NOMO-1 treated with DMSO at 0.1 percent for 48 hours (cell line): ENCODE results near the gene ADAMTS15.

ENCODE experiments used
- DNase-seq: peaks from one replicate; lab custom pipeline; 2025; ENCODE audit not compliant: unreplicated experiment; lab: John Stamatoyannopoulos, UW

The ADAMTS15 gene

GRCh38 chr11:130418756-130419155, 29.7 kb upstream of the ADAMTS15 start:
- DNase-seq: no peak

DNA sequence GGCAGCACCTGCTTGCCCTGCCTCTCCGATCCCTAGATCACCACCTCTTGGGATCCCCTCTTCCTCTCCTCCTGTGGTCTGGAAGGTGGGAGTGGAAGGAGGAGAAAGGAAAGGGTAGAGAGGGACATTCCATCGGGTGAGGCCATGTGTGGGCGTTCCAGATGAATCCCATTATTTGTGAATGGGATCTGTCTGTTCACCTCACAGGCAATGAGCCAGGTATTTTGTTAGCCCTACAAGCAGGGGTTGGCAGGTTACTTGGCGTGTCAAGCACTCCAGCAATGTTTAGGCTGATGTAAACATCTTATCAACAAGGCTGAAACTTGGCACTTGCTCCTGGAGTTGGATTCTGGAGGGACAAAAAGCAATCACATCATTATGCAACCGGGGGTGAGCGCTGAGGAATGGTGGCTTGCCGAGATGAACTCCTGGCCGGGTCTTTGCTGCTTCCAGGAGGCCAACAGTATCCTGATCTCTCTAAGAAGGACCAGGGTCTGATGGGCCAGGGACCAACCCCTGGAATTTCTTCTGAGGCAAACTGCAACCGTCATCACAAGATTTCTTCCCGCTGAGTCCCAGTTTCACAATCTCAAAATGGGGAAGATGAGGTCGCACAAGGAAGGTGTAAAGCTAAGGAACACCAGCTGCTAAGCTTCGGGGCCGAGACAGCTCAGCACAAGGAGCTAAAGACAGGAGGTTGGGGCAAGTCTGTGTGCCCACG, 27.8 kb upstream of the ADAMTS15 start:
- peak; percentile 39 for DNase-seq

- DNase-seq: no peak
These were observed 27.3 kb upstream of the ADAMTS15 start for GRCh38 chr11:130421199-130421585.

- DNase-seq: no peak
These were observed 26.7 kb upstream of the ADAMTS15 start for GRCh38 chr11:130421697-130422096.

- DNase-seq: no peak
These were observed 26.0 kb upstream of the ADAMTS15 start for GRCh38 chr11:130422251-130422995.

DNA sequence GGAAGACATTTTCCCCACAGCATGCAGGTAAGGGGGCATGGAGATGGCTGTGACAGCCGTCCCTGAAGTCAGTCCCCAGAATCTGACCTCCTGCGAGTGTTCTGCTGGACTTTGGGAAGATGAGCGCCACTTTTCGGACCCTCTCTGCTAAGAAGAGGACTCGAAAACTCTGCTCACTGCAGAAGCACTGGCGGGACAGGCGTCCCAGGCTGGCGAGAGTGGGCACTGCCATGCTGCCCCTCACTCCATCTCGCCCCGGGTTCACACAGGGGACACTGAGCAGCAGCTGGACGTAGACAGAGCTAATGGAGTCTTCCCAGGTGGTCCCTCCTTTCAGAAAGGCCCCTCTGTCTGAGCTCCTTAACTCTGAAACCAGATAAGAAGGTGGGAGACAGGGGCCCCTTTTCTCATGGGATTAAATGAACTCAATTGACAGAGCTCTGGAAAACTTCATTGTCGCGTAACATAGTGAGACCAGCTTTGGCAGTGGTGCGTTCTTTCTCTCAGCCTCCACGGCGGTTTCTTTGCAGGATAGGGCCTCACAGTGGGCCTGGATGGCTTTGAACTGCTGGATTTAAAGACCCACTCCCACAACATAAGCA, 24.8 kb upstream of the ADAMTS15 start:
- DNase-seq: no peak

DNA sequence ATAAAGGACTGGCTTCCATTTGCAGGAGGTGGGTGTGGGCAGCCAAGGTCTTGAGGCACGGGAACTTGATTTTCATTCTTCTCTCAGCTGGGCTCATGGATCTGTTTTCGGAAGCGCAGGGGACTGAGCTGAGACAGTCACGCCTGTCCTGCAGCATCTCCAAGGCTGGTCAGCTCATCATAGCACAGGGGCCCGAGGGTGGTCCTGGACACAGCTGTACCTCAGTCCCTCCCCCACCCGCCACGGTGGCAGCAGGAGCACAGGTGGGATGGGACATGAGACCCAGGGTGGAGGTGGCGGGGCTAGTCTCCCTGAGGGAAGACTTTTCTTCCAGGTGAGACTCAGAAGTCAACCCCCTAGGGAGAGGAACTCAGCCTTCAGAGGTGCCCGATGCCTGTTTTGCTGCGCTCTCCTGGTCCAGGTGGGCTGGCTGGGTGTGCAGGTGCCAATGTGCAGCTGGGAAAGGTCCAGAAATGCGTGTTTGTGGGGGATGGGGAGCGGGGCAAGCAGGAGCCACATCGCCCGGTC, 23.8 kb upstream of the ADAMTS15 start:
- no peak for DNase-seq

GRCh38 chr11:130425156-130425555, 23.3 kb upstream of the ADAMTS15 start:
- DNase-seq: no peak

DNA sequence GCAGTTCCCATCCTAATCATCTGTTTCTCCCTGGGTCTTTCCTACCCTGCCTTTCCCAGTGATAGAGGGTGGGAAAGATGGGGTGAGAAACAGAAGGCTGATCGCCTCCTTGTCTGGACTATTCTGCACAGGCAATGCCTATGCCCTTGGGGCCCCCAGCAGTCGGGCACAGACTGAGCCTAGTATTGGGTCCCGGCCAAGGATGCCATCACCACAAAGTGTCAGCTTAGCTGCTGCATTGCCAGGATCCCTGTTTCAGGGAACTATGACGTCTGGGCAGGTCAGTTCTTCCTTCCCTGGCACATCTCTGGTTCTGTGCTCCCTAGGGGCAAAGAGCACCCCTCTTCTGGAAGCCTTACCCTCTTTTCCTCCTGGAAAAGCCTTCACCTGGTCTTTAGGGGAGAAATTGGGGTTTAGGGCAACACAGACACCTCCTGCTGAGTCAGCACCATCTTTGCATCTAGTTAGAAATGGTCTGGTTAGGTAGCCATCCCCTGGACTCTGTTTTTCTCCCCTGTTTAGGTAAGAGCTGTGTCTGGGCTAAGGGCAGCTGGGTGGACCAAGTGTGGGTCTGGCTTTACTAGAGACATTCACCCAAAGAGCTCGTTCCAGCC, 22.1 kb upstream of the ADAMTS15 start:
- no peak for DNase-seq

DNA sequence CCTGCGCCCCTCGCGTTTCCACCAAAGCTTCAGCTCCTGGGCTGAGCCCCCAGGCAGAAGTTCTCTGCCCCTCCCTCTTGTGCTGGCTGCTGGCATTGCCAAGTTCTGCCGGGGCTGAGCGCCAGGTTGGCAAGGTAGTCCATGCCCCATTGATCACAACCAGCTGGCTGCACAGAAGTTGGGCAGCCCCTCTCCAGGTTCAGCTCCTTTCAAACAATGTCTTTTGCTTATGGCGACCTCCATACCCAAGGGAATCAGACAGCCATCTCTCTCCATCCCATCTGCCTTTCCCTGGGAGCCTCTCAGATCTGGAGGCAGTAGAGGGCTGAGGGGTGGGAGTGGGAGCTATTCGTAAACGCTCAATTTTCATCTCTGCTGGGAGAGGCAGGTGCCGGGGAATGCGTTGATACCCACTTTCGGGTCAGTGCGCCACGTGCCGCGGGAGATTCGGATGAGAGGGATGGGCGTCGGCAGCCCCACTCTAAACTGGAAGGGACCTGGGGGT, 21.6 kb upstream of the ADAMTS15 start:
- DNase-seq: no peak

- peak; percentile 3 for DNase-seq
These were observed 20.7 kb upstream of the ADAMTS15 start for GRCh38 chr11:130427581-130428315.

GRCh38 chr11:130428316-130429119, 19.9 kb upstream of the ADAMTS15 start, which contains the start of gene ADAMTS8:
ADAMTS8 (minus strand) TSS chr11:130428609; CDS start chr11:130428286, 323 bp downstream.
- DNase-seq: no peak

GRCh38 chr11:130429120-130429681, 19.2 kb upstream of the ADAMTS15 start:
- no peak for DNase-seq

DNA sequence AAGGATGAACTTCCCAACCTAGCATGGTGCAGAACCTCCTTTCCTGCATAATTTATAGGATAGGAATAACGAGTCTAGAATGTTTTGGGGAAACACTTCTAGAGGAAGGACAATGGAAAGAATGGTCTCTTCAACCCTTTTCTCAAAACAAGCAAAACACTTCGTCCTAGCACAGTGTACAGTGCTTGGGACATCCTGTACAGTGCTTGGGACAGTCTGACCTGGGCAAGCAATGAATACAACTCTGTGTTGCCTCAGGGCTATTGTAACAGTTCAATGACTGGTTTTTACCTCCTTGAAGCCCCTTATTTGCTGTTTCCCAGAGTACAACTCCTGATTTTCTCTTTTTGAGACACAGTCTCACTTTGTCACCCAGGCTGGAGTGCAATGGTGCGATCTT, 18.5 kb upstream of the ADAMTS15 start:
- no peak for DNase-seq

- DNase-seq: peak; percentile 15
These were observed 17.1 kb upstream of the ADAMTS15 start for GRCh38 chr11:130431331-130431773.

DNA sequence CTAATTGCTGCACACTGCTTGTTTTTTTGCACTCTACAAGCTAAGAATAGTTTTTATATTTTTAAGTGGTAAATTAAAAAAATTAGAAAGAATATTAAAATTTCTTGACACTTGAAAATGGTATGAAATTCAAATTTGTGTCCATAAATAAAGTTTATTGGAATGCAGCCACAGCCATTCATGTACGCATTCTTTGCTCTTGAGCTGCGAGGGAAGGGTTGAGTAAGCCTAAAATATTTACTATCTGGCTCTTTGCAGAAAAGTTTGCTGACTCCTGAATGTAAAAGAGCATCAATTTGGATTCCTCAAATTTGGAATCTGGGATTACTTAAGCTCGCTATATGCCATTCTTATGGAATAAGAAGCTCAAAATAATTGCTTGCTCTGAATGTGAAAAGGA, 16.6 kb upstream of the ADAMTS15 start:
- no peak for DNase-seq

GRCh38 chr11:130433357-130433756, 15.1 kb upstream of the ADAMTS15 start:
- no peak for DNase-seq

DNA sequence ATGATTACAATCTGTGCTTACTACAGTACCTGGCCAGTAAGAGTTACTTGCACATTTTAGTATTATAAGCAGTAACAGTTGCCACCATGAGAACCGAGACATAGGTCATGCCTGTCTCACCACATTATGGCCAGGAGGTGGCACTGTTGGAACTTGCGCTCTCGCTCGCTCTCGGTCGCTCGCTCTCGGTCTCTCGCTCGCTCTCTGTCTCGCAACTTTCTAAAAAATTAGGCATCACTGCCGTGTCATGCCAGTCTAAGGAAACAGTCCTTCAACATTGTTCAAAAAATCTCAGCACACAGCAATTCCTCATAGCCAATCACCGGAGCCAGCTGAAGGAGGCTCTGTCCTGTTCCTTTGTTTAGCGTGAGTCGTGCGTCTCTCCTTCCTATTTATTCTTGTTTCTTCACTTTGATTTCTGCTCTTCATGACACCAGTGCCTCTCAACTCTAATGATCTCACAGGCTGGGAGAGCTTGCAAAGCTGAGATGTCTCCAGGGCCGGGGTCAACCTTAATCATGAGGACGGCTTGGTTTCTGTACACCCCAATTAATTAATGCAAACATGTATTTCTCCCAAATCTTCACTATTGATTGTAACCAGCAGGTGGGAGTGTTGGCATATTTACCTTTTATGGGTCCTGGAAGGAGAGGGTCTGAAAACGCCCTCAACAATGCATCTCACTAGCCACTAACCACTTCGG, 13.8 kb upstream of the ADAMTS15 start:
- DNase-seq: peak; percentile 71

DNA sequence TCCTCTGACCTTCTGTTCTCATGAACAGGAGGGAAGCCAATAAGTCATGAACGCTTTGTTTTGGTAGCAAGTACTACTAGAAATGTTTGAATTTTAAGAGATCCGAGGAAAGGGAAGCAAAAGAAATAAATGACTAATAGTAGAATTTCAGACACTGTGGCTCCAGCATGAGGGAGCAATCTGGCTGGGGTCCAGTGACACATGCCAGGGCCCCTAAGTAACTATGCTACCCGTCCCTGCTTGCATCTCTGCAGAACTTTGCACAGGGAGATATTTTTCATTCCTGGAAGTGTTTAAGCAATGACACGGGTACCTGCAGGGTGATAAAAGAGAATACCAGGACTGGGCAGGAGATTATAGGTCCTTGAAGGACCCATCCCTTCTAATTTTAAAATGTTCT, 12.8 kb upstream of the ADAMTS15 start:
- DNase-seq: no peak
